ENCODE measurements around the gene MFAP2. TPM values are rescaled to one million over a fixed set of nuclear protein-coding genes. Genes with fewer than 3 reads are reported as not detected.
"Not testable (repeated sequence)": the region's sequence is repeated elsewhere in the genome, so short reads cannot be mapped to it uniquely, and the experiment has no call there.

MFAP2 gene
- total RNA-seq, 1 donor from 2014 or later, result 10.6 TPM

DNA sequence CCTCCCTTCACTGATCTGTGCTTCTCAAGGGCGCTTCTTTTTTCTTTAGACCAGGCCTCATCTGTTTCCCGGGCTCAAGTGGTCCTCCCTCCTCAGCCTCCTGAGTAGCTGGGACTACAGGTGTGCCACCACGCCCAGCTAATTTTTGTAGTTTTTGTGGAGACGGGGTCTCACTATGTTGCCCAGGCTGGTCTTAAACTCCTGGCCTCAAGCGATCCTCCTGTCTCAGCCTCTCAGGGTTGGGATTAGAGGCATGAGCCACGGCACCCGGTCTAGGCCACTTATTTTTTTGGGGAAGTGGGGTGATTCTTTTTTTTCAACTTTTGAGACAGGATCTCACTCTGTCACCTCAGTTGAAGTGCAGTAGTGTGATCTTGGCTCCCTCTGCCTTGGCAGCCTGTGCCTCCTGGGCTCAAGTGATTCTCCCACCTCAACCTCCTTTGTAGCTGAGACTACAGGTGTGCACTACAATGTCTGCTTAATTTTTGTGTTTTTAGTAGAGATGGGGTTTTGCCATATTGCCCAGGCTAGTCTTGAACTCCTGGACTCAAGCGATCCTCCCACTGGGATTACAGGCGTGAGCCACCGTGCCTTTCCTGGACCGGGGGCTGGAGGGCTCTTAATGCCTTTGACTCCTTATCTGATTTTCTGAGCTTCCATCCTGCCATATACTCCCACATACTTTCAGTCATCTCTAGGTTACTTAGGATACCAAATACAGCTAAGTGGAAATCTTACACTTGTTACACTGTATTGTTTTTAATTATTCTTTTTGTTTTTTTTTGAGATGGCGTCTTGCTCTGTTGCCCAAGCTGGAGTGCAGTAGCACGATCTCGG, 18.9 kb downstream of the MFAP2 start:
- DNase-seq (ENCODE audit: low read depth), result no peak

DNA sequence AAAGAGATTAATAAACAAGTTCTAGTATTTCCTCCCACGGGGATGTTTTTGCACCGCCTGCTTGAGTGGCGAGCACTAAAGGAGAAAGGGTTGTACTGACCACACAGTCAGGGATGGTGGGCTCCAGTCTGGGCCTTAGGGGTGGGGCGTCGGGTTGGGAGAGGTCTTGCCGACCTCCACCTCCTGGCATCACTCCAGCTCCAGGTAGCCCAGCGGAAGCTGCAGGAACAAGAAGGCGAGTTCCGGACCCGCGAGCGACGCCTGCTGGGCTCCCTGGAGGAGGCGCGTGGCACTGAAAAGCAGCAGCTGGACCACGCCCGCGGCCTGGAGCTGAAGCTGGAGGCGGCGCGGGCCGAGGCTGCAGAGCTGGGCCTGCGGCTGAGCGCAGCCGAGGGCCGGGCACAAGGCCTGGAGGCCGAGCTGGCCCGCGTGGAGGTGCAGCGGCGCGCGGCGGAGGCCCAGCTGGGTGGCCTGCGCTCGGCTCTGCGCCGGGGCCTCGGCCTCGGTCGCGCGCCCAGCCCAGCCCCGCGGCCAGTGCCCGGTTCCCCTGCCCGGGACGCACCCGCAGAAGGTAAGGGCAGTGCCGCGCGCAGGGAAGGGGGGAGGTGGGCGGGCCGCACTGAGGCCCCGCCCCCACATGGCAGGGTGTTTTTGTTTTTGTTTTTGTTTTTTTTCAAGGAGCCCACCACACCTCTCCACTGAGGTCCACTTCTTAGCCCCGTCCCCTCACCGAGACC, 19.7 kb downstream of the MFAP2 start:
- DNase-seq (ENCODE audit: low read depth), result peak; percentile 54

DNA sequence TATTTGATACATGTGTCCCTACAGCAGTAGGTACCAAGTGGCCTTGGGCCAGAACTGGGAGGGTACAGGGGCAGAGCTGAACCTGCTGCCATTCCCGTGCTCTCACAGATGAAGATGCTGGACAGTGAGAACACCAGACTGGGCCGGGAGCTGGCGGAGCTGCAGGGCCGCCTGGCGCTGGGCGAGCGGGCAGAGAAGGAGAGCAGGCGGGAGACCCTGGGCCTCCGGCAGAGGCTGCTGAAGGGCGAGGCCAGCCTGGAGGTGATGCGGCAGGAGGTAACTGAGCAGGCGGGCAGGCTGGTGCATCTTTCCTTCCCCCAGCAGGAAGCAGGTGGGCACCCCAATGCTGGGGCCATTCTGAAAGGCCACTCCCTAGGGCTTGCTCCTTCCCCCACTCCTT, 21.9 kb downstream of the MFAP2 start:
- no peak for DNase-seq (ENCODE audit: low read depth)

DNA sequence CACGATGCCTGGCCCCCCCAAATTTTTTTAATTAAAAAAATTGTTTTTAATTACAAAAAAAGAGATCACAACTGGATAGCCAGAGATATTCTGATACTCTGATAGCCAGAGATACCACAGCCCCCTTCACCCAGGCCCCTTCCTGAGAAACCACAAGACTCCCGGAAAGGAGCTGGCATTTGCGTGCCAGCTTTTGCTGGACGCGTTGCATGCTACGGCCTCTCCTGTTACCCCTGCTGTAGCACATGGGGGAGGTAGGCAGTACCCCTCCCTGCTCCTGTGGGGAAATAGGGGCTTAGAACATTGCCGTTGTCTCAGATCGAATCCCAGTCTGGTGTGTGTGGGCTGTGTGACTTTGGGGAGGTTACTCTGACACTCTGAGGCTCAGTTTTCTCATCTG, 22.7 kb downstream of the MFAP2 start:
- no peak for DNase-seq (ENCODE audit: low read depth)

DNA sequence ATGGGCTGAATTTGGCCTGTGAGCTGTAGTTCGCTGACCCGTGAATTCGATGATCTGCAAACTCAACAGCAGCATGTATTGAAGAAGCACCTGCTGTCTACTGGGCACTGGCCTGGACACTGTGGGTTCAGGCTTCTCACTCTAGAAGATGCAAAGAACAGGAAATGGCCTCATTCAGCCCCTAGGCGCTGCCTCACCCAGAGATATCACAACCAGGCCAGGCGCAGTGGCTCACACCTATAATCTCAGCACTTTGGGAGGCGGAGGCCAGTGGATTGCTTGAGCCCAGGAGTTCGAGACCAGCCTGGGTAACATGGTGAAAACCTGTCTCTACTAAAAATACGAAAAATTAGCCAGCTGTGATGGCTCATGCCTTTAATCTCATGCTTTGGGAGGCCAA, 23.6 kb downstream of the MFAP2 start:
- DNase-seq (ENCODE audit: low read depth), result no peak

DNA sequence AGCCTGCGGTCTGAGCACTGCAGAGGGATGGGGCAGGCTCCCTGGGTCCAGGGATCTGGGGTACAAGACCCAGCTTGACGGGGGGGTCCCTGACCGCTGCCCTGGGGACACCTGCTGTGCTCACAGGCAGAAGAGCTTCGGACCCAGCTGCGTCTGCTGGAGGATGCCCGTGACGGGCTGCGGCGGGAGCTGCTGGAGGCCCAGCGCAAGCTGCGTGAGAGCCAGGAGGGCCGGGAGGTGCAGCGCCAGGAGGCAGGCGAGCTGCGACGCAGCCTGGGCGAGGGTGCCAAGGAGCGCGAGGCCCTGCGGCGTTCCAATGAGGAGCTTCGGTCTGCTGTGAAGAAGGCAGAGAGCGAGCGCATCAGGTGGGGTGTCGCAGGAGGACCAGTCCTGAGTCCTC, 25.2 kb downstream of the MFAP2 start:
- DNase-seq (ENCODE audit: low read depth), result no peak

DNA sequence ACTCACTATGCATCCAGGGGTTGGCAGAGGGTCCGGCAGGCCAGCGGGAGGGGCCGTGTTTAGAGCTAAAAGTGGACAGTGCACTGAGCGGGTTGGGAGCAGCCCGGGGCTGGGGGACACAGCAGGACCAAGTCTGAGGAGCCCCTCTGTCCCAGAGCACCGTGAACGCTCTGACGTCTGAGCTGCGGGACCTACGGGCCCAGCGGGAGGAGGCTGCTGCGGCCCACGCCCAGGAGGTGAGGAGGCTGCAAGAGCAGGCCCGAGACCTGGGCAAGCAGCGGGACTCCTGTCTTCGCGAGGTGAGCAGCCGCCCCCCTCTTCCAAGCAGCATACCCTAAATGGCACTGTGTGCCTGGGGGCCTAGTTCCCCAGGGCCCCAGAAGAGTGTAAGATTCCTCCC, 25.8 kb downstream of the MFAP2 start:
- no peak for DNase-seq (ENCODE audit: low read depth)

DNA sequence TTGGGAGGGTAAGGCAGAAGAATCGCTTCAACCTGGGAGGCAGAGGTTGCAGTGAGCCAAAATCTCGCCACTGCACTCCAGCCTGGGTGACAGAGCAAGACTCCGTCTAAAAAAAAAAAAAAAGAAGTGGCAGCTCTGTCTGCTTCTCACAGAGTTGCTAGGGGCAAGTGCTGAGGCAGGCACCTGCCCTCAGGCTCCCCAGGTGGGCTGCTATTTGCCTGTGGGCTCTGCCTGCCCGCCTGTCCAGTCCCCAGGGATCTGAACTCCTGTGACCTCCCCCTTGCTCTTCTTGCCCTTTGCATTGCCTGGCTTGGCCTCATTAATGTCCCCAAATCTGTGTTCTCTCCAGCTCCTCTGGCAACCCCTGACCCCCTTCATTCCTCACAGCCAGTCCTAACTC, 28.0 kb downstream of the MFAP2 start:
- not testable (repeated sequence) for DNase-seq (ENCODE audit: low read depth)

DNA sequence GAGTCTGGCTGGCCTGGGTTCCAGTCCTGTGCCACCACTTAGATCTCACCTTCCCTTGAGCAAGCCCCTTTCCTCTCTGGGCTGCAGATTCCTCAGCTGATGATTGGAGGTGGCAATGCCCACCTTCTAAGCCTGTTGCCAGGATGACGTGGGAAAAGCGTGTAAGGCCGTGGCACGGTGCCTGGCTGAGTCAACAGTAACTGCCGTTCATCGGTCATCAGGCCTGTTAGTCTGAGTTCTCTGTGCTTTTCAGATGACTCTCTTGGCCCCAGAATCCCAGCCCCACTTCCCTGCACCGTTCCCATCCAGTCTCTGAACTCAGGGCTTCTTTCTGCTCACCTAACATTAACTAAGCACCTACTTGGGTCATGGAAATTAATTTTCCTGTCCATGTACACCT, 31.4 kb downstream of the MFAP2 start:
- peak; percentile 56 for DNase-seq (ENCODE audit: low read depth)

DNA sequence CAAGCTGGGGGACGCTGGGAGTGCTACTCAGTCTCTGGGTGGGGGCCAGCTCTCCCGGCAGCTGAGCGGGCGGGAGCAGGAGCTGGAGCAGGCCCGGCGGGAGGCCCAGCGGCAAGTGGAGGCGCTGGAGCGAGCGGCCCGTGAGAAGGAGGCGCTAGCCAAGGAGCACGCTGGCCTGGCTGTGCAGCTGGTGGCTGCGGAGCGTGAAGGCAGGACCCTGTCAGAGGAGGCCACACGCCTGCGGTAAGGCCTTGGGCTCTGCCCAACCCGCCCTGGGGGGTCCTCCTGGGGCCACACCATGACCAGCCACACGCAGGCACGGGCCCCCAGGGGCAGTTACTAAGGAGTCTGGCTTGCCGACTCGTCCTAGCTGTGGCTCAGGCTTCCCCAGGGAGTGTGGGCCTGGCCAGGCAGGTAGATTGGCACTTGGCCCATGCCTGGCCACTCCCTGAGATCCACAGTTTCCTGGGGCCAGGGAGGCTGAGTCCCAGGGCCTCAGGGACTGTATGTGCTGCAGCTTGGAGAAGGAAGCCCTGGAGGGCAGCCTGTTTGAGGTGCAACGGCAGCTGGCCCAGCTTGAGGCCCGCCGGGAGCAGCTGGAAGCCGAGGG, 32.0 kb downstream of the MFAP2 start:
- peak; percentile 84 for DNase-seq (ENCODE audit: low read depth)

DNA sequence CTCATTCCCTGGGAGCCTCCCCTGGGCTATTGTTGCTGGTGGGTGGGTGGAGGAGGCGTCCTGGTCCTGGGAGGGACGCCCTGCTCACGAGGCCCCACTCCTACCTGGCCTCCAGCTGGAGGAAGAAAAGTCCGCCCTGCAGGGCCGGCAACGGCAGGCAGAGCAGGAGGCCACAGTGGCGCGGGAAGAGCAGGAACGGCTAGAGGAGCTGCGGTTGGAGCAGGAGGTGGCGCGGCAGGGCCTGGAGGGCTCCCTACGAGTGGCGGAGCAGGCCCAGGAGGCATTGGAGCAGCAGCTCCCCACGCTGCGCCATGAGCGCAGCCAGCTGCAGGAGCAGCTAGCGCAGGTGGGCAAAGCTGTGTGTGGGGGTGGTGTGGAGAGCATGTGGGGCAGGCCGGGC, 33.8 kb downstream of the MFAP2 start:
- DNase-seq (ENCODE audit: low read depth), result no peak

DNA sequence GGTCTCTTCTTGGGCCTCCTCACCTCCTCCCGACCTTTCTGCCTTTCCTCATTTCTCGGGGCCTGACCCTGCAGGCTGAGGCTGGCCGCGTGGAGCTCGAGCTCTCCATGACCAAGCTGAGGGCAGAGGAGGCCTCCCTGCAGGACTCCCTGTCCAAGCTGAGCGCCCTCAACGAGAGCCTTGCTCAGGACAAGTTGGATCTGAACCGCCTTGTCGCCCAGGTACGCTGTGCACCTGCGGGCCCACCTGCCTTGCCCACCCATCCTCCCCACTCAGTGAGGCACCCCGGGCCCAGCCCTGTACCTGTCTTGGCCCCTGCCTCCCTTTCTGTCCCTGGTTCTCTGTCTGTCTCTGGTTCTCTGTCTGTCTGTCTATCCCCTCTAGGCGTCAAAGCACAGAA, 34.2 kb downstream of the MFAP2 start:
- DNase-seq (ENCODE audit: low read depth), result not testable (repeated sequence)

DNA sequence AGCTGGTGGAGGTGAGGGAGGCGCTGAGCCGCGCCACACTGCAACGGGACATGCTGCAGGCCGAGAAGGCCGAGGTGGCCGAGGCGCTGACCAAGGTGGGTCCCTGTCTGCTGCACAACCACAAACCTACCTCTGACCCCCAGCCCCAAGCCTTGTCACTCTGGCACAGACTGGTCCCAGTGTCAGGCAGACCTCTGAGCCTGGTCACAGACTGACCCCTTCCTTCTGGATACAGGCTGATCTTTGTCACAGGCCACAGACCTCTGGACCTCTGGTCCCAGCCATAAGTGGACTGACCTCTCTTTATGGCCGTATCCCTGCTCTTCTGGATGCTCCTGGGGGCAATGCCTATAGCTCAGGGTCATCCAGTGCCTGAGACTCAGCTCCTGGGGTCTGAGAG, 34.9 kb downstream of the MFAP2 start:
- not testable (repeated sequence) for DNase-seq (ENCODE audit: low read depth)

DNA sequence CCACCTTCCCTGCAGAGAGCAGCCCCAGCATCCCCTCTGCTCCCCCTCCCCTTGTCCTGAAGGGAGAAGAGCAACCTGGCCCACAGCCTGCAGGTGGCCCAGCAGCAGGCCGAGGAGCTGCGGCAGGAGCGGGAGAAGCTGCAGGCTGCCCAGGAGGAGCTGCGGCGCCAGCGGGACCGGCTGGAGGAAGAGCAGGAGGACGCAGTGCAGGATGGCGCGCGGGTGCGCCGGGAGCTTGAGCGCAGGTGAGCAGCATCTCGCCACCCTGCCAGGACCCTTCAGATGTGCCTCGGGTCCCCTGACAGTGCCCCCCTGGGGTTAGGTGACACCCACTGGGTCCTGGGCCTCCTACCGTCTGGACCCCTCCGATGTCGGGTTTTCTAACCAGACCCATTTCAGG, 36.4 kb downstream of the MFAP2 start:
- no peak for DNase-seq (ENCODE audit: low read depth)

DNA sequence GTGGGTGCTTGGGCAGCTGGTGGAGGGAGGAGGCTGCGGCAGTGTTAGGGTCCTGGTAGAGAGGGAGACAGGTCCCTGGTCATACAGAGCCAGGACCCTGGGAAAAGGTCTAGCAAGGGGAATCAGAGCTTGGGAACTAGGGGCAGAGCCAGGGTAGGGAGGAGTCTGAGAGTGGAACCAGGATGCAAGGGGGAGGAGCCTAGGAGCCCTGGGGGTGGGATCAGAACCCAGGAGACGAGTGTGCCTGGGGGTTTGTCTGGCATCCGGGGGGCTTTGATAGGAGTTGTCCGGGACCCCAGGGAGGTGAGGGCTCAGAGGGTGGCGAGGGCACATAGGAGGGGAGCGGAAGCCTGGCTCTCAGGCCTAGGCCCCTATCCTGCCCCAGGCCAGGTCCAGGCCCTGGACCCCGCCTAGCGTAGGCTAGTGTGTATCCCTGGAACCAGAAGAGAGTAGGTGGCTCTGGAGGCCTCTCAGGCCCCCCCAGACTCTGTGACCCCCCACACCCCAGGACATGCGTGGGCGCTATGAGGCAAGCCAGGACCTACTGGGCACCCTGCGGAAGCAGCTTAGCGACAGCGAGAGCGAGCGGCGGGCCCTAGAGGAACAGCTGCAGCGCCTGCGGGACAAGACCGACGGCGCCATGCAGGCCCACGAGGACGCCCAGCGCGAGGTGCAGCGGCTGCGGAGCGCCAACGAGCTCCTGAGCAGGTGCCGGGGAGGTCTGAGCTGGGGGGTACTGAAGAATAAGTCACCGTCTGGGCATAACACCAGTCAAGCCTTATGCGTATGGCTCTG, 40.8 kb downstream of the MFAP2 start:
- DNase-seq (ENCODE audit: low read depth), result not testable (repeated sequence)

DNA sequence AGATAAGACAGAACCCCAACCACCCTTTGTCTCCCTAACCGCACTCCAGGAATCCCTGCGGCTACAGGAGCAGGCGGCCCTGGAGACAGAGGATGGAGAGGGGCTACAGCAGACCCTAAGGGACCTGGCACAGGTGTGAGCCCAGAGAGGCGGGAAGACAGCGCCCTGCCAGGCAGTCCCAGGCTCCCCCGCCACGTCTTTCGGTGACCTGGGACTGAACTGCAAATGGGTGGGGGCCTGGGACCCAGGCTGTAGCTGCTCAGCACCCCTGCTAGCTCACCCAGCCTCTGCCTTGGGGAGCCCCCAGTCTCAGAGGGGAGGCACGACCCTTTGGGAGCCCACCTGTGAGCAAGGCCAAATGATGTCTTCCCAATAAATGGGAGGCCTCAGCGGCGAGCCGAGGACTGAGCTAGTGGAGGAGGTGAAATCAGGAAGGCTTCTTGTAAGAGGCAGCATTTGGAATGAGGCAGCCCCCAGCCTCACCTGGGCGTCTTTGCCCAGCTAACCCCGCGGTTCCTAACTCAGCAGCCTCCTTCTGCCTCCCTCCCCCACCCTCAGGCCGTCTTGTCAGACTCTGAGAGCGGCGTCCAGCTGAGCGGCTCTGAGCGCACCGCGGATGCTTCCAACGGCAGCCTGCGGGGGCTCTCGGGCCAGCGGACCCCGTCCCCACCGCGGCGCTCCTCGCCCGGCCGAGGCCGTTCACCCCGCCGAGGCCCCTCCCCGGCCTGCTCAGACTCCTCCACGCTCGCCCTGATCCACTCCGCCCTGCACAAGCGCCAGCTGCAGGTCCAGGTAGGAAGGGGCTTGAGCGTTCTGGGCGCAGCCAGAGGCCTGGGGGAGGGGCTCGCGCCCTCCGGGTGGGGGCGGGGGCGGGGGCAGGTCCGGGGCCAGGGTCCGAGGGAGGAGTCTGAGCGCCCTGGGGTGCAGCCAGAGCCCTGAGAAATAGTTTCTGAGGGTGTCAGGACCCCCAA, 41.8 kb downstream of the MFAP2 start:
- DNase-seq (ENCODE audit: low read depth), result no peak

DNA sequence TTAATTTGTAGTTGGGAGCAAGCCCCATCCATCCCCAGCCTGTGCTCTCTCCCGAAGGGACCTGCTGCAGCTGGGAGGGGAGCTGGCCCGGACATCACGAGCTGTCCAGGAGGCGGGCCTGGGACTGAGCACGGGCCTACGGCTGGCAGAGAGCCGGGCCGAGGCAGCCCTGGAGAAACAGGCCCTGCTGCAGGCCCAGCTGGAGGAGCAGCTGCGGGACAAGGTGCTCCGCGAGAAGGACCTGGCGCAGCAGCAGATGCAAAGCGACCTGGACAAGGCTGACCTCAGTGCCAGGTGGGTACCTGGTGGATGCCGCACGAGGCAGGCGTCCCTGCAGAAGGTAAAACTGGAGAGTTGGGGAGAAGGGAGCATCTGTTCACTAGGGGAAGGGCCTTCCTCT, 43.8 kb downstream of the MFAP2 start:
- not testable (repeated sequence) for DNase-seq (ENCODE audit: low read depth)

DNA sequence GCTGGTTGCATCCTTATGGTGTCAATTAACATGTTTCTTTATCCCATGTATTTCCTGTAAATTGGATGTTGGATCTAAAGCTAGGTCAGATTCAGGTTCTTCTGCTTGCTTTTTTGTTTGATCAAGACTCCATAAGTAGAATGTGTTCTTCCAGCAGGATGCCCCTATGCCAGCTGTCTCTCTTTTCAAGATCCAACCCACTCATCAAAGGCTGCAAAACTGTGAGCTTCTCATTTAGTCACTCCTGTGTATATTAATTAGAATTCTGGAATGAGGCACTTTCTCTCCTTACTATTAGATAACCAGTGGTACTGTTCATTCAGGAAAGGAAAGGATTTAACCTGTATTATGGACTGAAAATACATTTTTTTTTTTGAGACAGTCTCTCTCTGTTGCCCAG, 46.5 kb downstream of the MFAP2 start:
- DNase-seq (ENCODE audit: low read depth), result not testable (repeated sequence)

DNA sequence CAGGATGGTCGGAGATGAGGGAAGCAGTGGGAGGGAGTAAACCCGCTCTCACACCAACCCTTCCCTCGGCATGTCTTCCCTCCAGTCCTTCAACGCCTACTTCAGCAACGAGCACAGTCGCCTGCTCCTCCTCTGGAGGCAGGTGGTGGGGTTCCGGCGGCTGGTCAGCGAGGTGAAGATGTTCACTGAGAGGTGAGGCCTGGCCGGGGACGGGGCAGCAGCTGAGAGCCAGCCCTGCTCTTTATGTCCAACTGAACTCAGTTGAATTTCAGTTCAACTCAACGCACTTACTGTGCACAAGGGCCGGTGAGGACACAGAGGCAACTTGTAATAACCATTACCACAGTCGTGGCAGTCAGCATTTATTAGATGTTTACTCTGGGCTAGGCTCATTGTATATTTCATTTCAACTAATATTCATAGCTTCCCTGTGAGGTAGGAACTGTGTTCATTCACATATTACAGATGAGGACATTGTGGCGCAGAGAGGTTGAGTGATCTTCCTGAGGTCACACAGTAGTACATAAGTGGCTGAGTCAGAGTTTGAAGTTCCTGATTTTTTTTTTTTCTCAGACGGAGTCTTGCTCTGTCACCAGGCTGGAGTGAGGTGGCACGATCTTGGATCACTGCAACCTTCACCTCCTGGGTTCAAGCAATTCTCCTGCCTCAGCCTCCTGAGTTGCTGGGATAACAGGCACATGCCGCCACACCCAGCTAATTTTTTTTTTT, 49.0 kb downstream of the MFAP2 start:
- DNase-seq (ENCODE audit: low read depth), result not testable (repeated sequence)
